SK-N-MC (cell line): ENCODE results near the gene DIRAS1.

Experiments
- EZH2 ChIP-seq: fragments of 200-600 bp; sonication (generic); IDR thresholded peaks from one replicate; pipeline ENCODE4 v1.6.1; 2017; ENCODE audit warnings: antibody characterized with exemption
- POLR2AphosphoS5 ChIP-seq: IDR thresholded peaks from 2 replicates; pipeline ENCODE4 v1.6.1; 2012; ENCODE audit warnings: mild to moderate bottlenecking, low read depth, low read length, borderline replicate concordance

GRCh38 chr19:2665103-2665502 is 56.1 kb downstream of the DIRAS1 start:
- TF ChIP-seq EZH2 = no peak
- TF ChIP-seq POLR2AphosphoS5 = no peak
